ENCODE data around the gene HMGXB4.

The HMGXB4 gene

DNA sequence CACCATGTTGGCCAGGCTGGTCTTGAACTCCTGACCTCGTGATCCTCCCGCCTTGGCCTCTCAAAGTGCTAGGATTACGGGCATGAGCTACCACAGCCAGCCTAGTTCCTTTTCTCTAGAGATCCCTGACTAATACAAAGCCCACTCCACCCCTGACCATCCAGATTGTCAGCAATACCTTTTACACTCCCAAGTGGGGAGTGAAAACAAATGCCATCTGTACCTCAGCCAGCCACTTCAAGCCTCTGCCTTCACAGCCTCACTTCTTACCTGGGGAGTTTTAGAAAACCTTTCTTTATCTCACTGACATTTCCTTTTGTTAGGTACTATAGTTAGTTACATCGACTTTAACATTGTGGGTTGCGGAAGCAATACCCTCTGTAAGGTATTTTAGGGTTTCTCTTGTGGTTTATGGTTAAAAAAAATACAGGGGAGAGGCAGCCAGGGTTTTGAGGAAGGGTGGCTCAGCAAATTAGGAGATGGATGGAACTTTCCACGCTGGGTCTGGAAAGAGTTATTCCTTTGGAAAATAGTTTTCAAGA lies 51.3 kb downstream of the HMGXB4 start:
- TF ChIP-seq, protein P1, sequence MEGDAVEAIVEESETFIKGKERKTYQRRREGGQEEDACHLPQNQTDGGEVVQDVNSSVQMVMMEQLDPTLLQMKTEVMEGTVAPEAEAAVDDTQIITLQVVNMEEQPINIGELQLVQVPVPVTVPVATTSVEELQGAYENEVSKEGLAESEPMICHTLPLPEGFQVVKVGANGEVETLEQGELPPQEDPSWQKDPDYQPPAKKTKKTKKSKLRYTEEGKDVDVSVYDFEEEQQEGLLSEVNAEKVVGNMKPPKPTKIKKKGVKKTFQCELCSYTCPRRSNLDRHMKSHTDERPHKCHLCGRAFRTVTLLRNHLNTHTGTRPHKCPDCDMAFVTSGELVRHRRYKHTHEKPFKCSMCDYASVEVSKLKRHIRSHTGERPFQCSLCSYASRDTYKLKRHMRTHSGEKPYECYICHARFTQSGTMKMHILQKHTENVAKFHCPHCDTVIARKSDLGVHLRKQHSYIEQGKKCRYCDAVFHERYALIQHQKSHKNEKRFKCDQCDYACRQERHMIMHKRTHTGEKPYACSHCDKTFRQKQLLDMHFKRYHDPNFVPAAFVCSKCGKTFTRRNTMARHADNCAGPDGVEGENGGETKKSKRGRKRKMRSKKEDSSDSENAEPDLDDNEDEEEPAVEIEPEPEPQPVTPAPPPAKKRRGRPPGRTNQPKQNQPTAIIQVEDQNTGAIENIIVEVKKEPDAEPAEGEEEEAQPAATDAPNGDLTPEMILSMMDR (IDR thresholded peaks at IDR 0.05; ENCODE audit: insufficient read depth, low read depth, low read length, missing control alignments) = no peak
- no peak overlapping the region for H3K4me3 ChIP-seq (ENCODE audit: low read length)

DNA sequence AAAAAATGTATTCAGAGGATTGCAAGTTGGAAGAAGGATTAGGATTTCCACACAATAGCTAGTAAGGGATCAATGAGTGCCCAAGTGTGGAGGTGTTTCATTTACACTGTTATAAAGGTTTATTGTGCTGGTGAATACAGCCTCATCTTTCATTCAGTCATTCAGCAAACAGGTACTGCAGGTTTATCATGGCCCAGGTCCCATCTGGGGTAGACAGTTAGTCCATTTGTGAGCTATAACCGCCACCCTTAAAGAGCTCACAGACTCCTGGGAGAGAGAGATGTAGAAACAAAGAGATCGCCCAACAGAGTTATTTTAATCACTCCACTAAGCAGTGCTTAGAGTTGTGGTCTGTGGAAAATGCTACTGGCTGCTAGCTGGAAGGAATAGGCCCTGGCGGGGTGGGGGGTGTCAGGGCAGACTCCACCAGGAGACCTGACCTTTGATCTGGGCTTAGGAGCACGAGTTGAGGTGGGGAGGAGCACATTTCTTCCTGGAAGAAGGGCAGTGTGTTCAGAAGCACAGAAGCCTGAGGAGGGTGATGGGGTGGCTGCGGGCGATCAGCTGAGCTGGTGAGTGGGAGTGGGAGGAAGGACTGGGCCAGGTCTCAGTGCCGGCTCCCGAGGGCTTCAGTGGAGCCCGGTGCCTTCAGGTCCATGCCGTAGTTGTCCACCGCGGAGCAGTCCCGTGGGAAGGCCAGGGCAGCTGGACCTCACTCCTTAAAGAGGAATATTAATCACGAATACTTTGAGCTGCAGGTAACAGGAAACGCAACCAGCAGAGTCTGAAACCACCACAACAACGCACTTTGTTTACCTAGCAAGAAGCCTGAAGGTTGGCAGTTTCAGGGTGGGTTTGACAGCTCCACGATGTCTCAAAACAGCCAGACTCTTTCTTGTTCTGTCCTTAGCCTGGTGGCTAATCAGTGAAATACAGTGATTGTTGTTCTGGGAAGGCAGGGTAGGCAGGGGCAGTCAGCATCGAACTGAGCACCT lies 53.6 kb downstream of the HMGXB4 start:
- DNase-seq (ENCODE audit: low read depth) = peak; percentile 41

More for the DNA sequence above, 51.3 kb downstream of the HMGXB4 start:
- DNase-seq (ENCODE audit: low read depth) = no peak

DNA sequence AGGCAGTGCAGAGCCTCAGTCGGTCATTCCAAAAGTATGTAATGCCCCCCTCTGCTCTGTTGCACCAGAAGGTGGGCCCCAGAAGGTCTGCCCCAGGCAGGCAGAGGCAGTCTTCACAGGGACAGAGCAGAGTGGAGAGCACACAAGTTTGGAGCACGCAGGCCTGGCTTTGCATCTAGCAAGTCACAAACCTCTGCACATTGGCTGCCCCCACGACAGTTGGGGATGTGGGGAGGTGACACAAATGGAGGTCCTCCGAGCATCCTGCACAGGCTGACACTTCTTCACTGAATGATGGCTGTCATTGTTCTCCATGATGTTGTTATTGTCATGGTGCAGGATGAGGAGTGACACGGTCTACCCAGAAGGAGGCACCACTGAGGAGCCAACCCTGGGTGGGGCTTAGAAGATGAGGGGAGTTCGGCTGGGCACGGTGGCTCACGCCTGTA lies 54.3 kb downstream of the HMGXB4 start:
- no peak for DNase-seq (ENCODE audit: low read depth)
- H3K4me3 ChIP-seq (ENCODE audit: low read length) = no peak overlapping the region
- TF ChIP-seq, protein P1 (IDR thresholded peaks at IDR 0.05; ENCODE audit: insufficient read depth, low read depth, low read length, missing control alignments) = no peak

More for the DNA sequence above, 53.6 kb downstream of the HMGXB4 start:
- TF ChIP-seq, protein P1 (IDR thresholded peaks at IDR 0.05; ENCODE audit: insufficient read depth, low read depth, low read length, missing control alignments) = no peak
- H3K4me3 ChIP-seq (ENCODE audit: low read length) = no peak overlapping the region

DNA sequence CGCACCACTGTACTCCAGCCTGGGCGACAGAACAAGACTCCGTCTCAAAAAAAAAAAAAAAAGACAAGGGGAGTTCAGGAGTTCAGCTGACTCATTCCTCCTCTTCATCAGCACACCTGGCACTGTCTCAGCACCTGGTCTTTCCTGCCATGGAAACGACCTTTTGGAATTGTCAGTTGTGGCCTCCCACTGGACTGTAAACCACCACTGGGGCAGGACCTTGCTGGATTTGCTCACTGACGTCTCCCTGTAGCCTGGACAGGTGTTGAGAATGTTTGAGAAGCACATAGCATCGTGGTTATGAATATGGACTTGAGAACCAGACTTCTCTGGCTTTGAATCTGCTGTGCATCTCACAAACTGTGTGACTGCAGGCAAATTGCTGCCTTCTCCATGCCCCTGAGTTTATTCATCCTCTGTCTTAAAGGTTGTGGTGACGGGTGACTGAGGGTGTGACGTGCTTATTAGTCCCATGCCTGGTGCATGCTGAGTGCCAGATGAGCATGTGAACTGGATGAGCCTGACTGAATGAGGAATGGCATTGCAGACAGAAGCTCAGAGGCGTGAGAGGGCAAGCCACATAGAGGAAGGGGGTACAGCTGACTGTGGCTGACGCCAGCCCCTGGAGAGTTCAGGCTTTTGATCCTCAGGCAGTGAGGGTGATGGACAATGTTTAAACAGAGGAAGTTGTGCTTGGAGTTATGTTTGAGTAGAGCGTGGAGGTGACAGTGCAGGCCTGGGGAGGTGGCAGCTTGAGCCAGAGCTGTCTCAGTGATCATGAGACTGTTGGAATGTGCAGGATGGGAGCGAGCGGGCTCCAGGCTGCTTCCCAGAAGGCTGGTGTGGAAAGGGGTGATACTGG lies 55.1 kb downstream of the HMGXB4 start:
- peak; percentile 65 for DNase-seq (ENCODE audit: low read depth)
- H3K4me3 ChIP-seq (ENCODE audit: low read length) = no peak overlapping the region
- TF ChIP-seq, protein P1 (IDR thresholded peaks at IDR 0.05; ENCODE audit: insufficient read depth, low read depth, low read length, missing control alignments) = no peak

DNA sequence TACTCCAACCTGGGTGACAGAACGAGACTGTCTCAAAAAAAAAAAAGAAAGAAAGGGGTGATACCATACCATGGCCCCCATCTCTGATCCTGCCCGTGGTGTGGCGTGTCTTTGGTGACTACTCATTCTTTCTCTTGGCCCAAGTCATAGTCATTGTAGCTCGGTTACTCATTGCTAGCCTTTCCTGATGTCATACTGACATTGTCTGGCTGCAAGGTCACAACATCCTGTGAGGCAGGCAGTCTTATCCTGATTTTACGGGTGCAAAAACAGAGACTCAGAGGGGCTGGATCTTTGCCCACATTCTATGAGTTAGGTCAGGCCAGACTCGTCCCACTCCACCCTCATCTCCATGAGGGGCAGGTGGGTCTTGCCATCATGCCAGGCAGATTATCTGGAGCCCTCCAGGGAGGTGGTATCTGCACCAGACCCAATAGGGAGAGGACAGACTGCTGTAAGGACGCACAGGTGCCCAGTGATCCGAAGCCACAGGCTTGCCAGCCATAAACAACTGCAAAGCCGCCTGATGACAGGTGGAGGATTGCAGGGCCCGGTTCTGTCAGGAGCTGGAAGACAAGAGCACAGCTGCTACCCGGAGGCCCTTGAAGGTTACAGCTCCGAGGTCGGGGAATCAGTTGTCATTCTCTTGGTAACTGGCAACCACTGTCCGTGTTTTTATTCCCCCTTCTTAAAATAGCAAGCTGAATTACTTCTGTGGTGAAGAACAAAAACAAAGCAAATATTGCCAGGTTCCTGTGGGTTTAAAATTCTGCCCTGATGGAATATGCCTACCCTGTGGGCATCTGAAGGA lies 56.2 kb downstream of the HMGXB4 start:
- H3K4me3 ChIP-seq (ENCODE audit: low read length) = no peak overlapping the region
- peak; percentile 78 for DNase-seq (ENCODE audit: low read depth)
- TF ChIP-seq, protein P1 (IDR thresholded peaks at IDR 0.05; ENCODE audit: insufficient read depth, low read depth, low read length, missing control alignments) = no peak
